Measurements from ENCODE around the gene ZMYM4. TPM values are rescaled to one million over a fixed set of nuclear protein-coding genes. Genes with fewer than 3 reads are reported as not detected.
"Not testable (repeated sequence)": the region's sequence is repeated elsewhere in the genome, so short reads cannot be mapped to it uniquely, and the experiment has no call there.

Gene ZMYM4
- 18.7 and 38.8 TPM in 2 replicates for total RNA-seq (2014; rRNA removed; shearing (Covaris generic))

GRCh38 chr1:35268282-35269200 lies at the start of gene ZMYM4:
TSS of gene ZMYM4 (plus strand) at chr1:35268709. CDS start at chr1:35269047, 338 bp downstream.
- peak; percentile 78 to 97 for DNase-seq (ENCODE audit: low read depth in 1 of 2, low spot score in 2 of 2)
- H3K4me1 ChIP-seq (replicated peaks) = peaks cover 20% of the 10 kb centered on the region
- peaks cover 11% of the 10 kb centered on the region; the same call in 1 of the 2 replicates for H3K36me3 ChIP-seq
- H3K4me3 ChIP-seq = peak within 1 kb of the TSS; percentile 87
- no peaks in the 10 kb centered on the region for H3K27me3 ChIP-seq (replicated peaks)
- peak within 1 kb of the TSS; percentile 86 for H3K27ac ChIP-seq
- H3K9me3 ChIP-seq (replicated peaks) = no peaks in the 10 kb centered on the region

- DNase-seq (ENCODE audit: low read depth in 1 of 2, low spot score in 2 of 2) = no peak
- Histone ChIP-seq H3K27me3 (replicated peaks) (no peaks in the 10 kb centered on the region), H3K27ac (no peak overlapping the region), H3K4me1 (replicated peaks) (no peaks in the 10 kb centered on the region), H3K36me3 (no peaks in the 10 kb centered on the region), H3K9me3 (replicated peaks) (no peaks in the 10 kb centered on the region), H3K4me3 (no peak overlapping the region)
Measured at GRCh38 chr1:35220976-35221375, 47.5 kb upstream of the ZMYM4 start.

GRCh38 chr1:35222322-35223083 lies 46.0 kb upstream of the ZMYM4 start:
- H3K4me3 ChIP-seq = no peak overlapping the region
- H3K36me3 ChIP-seq = no peaks in the 10 kb centered on the region
- H3K4me1 ChIP-seq (replicated peaks) = no peaks in the 10 kb centered on the region
- DNase-seq (ENCODE audit: low read depth in 1 of 2, low spot score in 2 of 2) = no peak
- H3K9me3 ChIP-seq (replicated peaks) = no peaks in the 10 kb centered on the region
- no peak overlapping the region for H3K27ac ChIP-seq
- H3K27me3 ChIP-seq (replicated peaks) = no peaks in the 10 kb centered on the region

GRCh38 chr1:35223084-35223630 lies 45.4 kb upstream of the ZMYM4 start:
- DNase-seq (ENCODE audit: low read depth in 1 of 2, low spot score in 2 of 2) = no peak
- Histone ChIP-seq H3K27ac (no peak overlapping the region), H3K36me3 (no peaks in the 10 kb centered on the region), H3K9me3 (replicated peaks) (no peaks in the 10 kb centered on the region), H3K27me3 (replicated peaks) (no peaks in the 10 kb centered on the region), H3K4me3 (no peak overlapping the region), H3K4me1 (replicated peaks) (no peaks in the 10 kb centered on the region)

- no peak overlapping the region for H3K4me3 ChIP-seq
- no peak for DNase-seq (ENCODE audit: low read depth in 1 of 2, low spot score in 2 of 2)
- no peaks in the 10 kb centered on the region for H3K9me3 ChIP-seq (replicated peaks)
- no peak overlapping the region for H3K27ac ChIP-seq
- no peaks in the 10 kb centered on the region for H3K36me3 ChIP-seq
- H3K27me3 ChIP-seq (replicated peaks) = 0 out of 2 replicates have a peak, but pooled peaks cover 2% of the 10 kb centered on the region
- H3K4me1 ChIP-seq (replicated peaks) = no peaks in the 10 kb centered on the region
Measured at GRCh38 chr1:35226546-35226945, 42.0 kb upstream of the ZMYM4 start.

GRCh38 chr1:35229587-35230360 lies 38.7 kb upstream of the ZMYM4 start:
- Histone ChIP-seq H3K27me3 (replicated peaks) (0 out of 2 replicates have a peak, but pooled peaks cover 2% of the 10 kb centered on the region), H3K36me3 (no peaks in the 10 kb centered on the region), H3K4me3 (no peak overlapping the region), H3K9me3 (replicated peaks) (no peaks in the 10 kb centered on the region), H3K4me1 (replicated peaks) (no peaks in the 10 kb centered on the region), H3K27ac (no peak overlapping the region)
- DNase-seq (ENCODE audit: low read depth in 1 of 2, low spot score in 2 of 2) = no peak

GRCh38 chr1:35231287-35231686 lies 37.2 kb upstream of the ZMYM4 start:
- Histone ChIP-seq H3K36me3 (no peaks in the 10 kb centered on the region), H3K9me3 (replicated peaks) (no peaks in the 10 kb centered on the region), H3K4me3 (no peak overlapping the region), H3K27me3 (replicated peaks) (0 out of 2 replicates have a peak, but pooled peaks cover 2% of the 10 kb centered on the region), H3K27ac (no peak overlapping the region), H3K4me1 (replicated peaks) (no peaks in the 10 kb centered on the region)
- DNase-seq (ENCODE audit: low read depth in 1 of 2, low spot score in 2 of 2) = no peak

GRCh38 chr1:35236772-35237171 lies 31.7 kb upstream of the ZMYM4 start:
- H3K27ac ChIP-seq; H3K4me1 ChIP-seq (replicated peaks); H3K27me3 ChIP-seq (replicated peaks); H3K4me3 ChIP-seq; H3K9me3 ChIP-seq (replicated peaks); DNase-seq (ENCODE audit: low read depth in 1 of 2, low spot score in 2 of 2); H3K36me3 ChIP-seq: not testable (repeated sequence)

- no peak overlapping the region for H3K27ac ChIP-seq
- no peaks in the 10 kb centered on the region for H3K4me1 ChIP-seq (replicated peaks)
- no peak overlapping the region for H3K4me3 ChIP-seq
- no peak for DNase-seq (ENCODE audit: low read depth in 1 of 2, low spot score in 2 of 2)
- no peaks in the 10 kb centered on the region for H3K9me3 ChIP-seq (replicated peaks)
- no peaks in the 10 kb centered on the region for H3K27me3 ChIP-seq (replicated peaks)
- H3K36me3 ChIP-seq = no peaks in the 10 kb centered on the region
Measured at GRCh38 chr1:35243691-35244090, 24.8 kb upstream of the ZMYM4 start.

- H3K27me3 ChIP-seq (replicated peaks) = no peaks in the 10 kb centered on the region
- no peak overlapping the region for H3K27ac ChIP-seq
- H3K4me3 ChIP-seq = no peak overlapping the region
- no peak for DNase-seq (ENCODE audit: low read depth in 1 of 2, low spot score in 2 of 2)
- no peaks in the 10 kb centered on the region for H3K4me1 ChIP-seq (replicated peaks)
- H3K36me3 ChIP-seq = no peaks in the 10 kb centered on the region
- H3K9me3 ChIP-seq (replicated peaks) = no peaks in the 10 kb centered on the region; the same call in 1 of the 2 replicates
Measured at GRCh38 chr1:35247256-35247655, 21.3 kb upstream of the ZMYM4 start.

- Histone ChIP-seq H3K27me3 (replicated peaks) (no peaks in the 10 kb centered on the region), H3K4me3 (no peak overlapping the region), H3K9me3 (replicated peaks) (no peaks in the 10 kb centered on the region; the same call in 1 of the 2 replicates), H3K27ac (no peak overlapping the region), H3K36me3 (no peaks in the 10 kb centered on the region), H3K4me1 (replicated peaks) (no peaks in the 10 kb centered on the region)
- no peak for DNase-seq (ENCODE audit: low read depth in 1 of 2, low spot score in 2 of 2)
Measured at GRCh38 chr1:35253941-35254340, 14.6 kb upstream of the ZMYM4 start.

- no peak for DNase-seq (ENCODE audit: low read depth in 1 of 2, low spot score in 2 of 2)
- no peaks in the 10 kb centered on the region for H3K4me1 ChIP-seq (replicated peaks)
- H3K9me3 ChIP-seq (replicated peaks) = no peaks in the 10 kb centered on the region; the same call in 1 of the 2 replicates
- no peaks in the 10 kb centered on the region for H3K36me3 ChIP-seq
- H3K4me3 ChIP-seq = no peak overlapping the region
- H3K27ac ChIP-seq = no peak overlapping the region
- no peaks in the 10 kb centered on the region for H3K27me3 ChIP-seq (replicated peaks)
Measured at GRCh38 chr1:35255276-35255675, 13.2 kb upstream of the ZMYM4 start.

GRCh38 chr1:35259561-35259960 lies 8.9 kb upstream of the ZMYM4 start:
- H3K4me3 ChIP-seq = no peak overlapping the region
- peaks cover 1% of the 10 kb centered on the region for H3K4me1 ChIP-seq (replicated peaks)
- no peaks in the 10 kb centered on the region for H3K27me3 ChIP-seq (replicated peaks)
- H3K27ac ChIP-seq = no peak overlapping the region
- DNase-seq (ENCODE audit: low read depth in 1 of 2, low spot score in 2 of 2) = no peak
- no peaks in the 10 kb centered on the region for H3K36me3 ChIP-seq
- no peaks in the 10 kb centered on the region for H3K9me3 ChIP-seq (replicated peaks)

Measured in SJSA1 (cell line).